AG08396 (cell line): Measurements from ENCODE around the gene CNGB1.
"Not testable (repeated sequence)": the region's sequence is repeated elsewhere in the genome, so short reads cannot be mapped to it uniquely, and the experiment has no call there.

ENCODE experiments used
- DNase-seq: peaks from one replicate; pipeline ENCODE4 v3.0.0; 2012; ENCODE audit warnings: low spot score, mixed read lengths

The CNGB1 gene

DNA sequence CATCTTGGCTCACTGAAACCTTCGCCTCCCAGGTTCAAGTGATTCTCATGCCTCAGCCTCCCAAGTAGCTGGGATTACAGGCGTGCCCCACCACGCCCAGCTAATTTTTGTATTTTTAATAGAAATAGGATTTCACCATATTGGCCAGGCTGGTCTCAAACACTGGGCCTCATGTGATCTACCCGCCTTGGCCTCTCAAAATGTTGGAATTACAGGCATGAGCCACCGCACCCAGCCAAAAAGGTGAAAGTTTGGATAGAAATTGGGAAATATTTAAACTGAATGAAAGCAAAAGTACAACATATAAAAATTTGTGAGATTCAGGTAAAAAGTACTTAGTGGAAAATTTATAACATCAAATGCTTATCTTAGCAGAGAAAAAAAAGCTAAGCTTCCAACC lies 115.7 kb downstream of the CNGB1 start:
- no peak for DNase-seq

DNA sequence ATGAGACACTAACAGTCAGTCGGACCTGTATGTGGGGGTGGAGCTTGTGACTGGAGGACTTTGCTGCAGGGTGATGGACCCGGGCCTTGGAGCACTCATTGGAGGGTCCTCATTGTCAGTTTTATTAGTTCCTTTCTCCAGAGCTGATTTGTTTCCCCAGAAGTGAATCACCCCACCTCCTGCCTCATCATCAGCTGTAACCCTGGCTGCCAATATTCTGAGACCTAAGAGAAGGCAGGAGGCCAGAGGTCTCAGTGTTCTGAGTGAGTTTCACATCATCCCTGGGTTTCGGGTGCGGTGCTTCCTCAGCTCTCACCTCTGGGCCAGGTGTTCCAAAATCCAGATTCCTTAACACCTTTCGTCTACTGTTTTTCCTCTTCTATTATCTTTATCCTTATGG lies 118.7 kb downstream of the CNGB1 start:
- no peak for DNase-seq

GRCh38 chr16:57848181-57848580 lies 122.7 kb downstream of the CNGB1 start:
- no peak for DNase-seq

GRCh38 chr16:57846931-57847330 lies 124.0 kb downstream of the CNGB1 start:
- not testable (repeated sequence) for DNase-seq

GRCh38 chr16:57846078-57846697 lies 124.7 kb downstream of the CNGB1 start:
- no peak for DNase-seq

- no peak for DNase-seq
These were observed 125.8 kb downstream of the CNGB1 start for GRCh38 chr16:57845115-57845514.

- DNase-seq: no peak
These were observed 126.4 kb downstream of the CNGB1 start for GRCh38 chr16:57844416-57845030.

DNA sequence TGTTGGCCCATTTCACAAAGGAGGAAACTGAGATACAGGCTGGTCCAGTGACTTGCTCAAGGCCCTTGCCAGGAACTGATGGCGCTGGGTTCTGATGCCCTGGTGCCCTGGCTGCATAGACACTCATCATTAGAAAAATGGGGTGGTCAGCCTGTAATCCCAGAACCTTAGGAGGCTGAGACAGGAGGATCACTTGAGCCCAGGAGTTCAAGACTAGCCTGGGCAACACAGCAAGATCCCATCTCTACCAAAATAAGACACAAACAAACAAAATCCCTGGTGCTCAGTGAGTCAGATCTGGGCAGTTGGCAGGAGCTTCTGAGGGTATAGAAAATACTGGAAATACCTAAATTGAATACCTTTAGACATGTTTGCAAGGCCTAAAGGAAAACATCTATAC lies 127.5 kb downstream of the CNGB1 start:
- DNase-seq: no peak

- no peak for DNase-seq
These were observed 128.3 kb downstream of the CNGB1 start for GRCh38 chr16:57842601-57843000.

DNA sequence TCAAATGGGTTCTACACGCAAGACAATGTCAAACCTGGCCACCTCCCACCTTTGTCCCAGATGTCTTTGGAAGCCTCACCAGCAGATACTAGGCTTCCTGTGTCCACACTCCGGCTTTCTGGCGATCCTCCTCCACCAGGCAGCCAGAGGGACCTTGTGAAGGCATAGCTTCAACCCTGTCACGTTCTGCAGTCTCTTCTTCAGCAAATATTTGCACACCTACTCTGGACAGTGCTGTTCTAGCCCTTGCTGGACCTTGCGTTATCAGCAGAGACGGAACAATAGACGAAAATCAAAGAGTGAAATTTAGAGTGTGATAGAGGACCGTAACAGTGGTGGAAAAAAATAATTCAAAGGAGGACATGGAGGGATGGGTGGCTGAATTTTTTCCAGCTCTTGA lies 130.1 kb downstream of the CNGB1 start:
- DNase-seq: no peak

DNA sequence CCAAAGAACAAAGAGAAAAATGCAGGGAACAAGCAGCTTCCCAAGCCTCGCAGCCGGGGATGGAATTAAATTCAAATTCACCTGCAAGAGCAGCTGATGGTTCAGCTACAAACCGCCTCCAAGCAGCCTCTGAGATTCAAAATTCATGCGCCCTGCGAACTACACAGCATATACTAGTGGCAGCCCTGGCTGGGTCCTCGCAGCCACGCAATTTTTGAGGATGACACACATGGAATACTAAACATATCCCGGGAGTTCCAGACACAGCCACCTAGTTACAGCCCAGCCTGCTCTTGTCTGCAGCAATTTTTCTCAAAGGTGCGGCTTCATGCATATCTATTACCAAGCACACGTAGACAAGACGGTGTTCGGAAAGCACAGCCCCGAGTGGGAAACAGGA lies 132.8 kb downstream of the CNGB1 start:
- no peak for DNase-seq

GRCh38 chr16:57837305-57838125 lies 133.4 kb downstream of the CNGB1 start:
- no peak for DNase-seq

GRCh38 chr16:57835439-57835838 lies 135.5 kb downstream of the CNGB1 start:
- DNase-seq: not testable (repeated sequence)

DNA sequence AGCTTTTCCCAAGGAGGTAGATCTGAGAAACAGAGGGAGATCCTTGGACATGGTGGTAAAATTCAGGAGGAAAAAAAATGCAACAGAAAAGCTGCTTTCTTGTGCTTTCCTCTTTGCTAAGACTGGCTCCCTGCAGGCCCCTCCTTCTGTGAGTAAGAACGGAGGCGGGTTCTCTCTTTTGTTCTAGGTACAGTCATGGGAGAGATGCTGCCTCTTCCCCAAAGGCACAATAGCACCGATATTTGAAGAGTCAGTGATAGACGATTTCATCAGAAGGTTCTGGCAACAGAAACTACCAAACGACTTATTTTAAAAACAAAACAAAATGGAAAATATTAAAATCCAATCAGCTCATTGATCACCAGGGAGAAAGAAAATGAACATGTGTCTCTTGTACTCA lies 136.0 kb downstream of the CNGB1 start:
- no peak for DNase-seq
